Medulla oblongata (tissue), 1 donor: ENCODE results near the gene DOCK8.

Experiments
- DNase-seq: peaks from one replicate; pipeline ENCODE4 v3.0.0-alpha.2; 2015; ENCODE audit errors: extremely low spot score

The DOCK8 gene

DNA sequence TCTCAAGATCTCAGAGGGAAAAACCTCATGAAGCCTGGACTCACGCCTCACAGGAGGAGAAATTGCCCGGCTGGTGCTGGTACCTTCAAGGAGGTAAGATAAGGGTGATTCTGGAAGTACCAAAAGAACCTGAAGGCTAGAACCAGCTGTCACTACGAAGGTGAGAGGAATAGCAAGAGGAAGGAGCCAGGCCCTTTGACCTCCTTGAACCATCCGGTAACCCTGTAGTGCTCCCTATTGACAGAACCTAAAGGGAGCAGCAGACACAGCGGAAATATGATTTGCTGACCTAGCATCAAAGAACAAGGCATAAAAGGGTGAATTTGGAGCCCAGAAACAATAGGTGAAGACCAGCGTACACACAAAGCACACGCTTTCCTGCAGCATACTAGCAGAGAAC lies 92.2 kb downstream of the DOCK8 start:
- no peak for DNase-seq

DNA sequence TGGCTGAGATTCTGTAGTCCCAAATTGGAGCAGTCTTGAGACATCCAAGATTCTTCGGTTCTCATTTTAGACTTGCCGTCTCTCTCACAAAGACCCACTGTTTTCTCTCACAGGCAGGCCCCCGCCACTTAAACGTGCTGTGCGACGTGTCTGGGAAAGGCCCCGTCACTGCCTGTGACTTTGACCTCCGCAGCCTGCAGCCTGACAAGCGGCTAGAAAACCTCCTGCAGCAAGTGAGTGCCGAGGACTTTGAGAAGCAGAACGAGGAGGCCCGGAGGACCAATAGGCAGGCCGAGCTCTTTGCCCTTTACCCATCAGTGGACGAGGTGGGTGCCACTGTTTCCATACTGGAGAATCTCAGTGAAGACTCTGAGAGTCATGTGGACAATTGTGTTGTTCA lies 97.2 kb downstream of the DOCK8 start:
- DNase-seq: no peak

DNA sequence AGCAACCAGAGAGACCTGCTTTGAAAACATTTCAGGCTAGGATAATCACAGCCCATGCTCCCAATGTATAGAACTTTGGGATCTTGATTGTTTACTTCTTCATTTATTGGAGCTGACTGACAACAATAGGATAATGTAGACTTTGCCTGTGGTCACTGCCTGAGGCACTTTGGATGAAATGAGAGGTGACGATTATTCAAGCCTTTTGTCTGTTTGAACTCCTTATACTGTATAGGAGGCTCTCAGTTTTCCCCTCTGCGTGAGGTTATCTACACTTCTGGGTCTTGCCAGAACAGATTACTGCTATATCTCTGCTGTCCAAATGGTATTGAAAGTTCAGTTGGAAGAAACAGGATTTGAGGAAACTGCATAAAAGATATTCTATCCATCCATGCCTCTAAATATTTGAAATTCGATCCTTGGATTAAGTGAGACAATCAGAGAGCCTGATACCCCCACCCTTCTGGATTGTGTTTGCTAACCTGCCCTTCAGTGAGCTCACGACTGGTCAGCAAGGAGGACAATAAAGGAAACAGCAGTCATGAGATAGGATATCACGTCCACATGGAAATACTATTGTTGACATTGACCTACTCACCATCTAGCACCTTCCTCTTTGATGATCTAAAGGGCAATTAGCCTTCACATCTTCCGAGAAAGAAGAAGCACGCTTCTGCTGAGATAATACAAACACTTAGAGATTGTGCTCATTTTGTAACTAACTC lies 98.1 kb downstream of the DOCK8 start:
- no peak for DNase-seq

DNA sequence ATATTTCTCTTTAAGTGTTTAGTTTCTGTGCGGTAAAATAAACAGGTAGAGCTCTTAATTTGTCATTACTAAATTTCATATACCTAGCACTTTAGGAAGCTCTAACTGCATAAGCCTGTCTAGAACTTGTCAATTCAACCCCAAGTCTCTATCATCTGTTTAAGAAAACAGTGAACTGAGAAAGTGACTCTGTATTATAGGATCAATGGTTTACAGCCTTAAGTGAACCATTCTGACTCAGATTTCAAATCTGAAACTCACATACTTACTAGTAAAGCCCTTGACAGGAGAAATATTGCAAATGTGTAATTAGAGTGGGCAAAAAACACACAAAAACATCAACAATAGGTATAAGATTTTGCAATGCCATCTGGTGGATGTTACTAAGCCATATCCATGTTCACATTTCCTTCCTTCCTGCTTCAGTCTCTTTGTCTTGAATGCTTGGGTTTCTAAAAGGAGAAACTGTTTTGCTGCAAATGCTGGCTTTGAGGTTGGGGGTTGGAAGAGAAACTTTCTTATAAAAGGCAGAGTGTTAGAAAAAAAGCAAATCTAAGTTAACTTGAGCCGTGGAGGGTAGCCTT lies 101.8 kb downstream of the DOCK8 start:
- DNase-seq: no peak

DNA sequence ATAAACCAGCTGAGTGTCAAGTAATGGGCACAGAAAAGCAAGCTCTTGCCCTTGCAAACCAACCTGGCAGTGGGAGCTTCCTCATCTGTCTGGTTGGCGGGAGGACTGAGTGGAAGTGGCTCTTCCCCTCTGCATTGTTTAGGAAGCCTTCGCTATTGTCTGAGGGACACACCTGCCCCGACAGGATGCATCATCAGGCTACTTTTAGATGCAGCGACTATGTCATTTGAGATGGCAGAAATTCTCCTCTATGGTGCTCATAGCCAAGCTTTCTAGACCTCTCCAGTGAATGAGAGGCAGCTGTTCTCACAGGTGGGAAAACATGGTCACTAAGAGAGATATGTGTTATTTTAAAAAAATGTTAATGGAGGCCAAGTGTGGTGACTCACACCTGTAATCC lies 104.0 kb downstream of the DOCK8 start:
- DNase-seq: no peak

DNA sequence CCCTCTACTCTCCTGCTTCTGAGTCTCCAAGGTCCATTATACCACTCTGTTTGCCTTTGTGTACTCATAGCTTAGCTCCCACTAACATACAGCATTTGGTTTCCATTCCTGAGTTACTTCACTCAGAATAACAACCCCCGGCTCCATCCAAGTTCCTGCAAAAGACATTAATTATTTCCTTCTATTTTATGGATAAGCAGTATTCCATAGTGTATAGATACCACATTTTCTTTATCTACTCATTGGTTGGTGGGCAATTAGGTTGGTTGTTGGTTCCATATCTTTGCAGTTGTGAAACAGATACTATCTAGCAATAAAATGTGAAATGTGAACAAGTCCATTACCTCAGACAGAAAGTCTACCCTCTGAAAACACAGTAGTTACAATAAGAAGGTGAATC lies 110.3 kb downstream of the DOCK8 start:
- no peak for DNase-seq

DNA sequence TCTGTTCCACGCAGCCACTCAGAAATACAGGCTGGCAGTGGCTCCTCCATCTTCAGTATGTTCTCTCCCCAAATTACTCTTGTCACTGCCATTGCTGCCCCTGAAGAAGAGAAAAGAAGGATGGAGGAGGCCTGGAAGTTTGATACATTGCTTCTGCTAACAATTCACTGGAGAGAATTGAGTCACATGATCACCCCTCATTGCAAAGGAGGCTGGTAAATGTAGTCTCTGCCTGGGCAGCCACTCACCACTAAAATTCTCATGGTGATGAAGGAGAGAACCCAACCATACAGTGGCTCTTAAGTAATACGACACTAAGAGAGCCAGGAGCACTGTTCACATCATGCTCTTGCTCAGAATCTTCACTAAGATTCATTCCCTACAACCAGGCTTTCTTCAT lies 112.0 kb downstream of the DOCK8 start:
- no peak for DNase-seq

DNA sequence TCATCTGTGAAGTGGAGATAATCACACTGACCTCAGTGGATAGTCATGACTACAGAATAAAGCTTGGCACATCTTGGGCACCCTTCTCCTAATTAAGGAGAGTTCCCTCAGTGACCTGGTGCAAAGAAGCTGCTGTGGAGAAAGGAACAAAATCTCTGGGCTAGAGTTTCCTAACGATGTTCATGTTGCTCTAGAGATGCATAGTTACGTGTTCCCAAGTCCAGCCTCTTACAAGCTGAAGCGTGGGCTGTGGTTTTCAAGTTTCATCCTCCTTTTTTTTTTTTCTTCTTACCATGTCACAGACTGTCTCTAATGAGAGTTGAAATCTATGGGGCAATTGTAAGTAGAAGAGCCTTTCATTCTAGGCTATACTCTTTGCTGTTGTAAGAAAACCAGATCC lies 113.8 kb downstream of the DOCK8 start:
- no peak for DNase-seq

DNA sequence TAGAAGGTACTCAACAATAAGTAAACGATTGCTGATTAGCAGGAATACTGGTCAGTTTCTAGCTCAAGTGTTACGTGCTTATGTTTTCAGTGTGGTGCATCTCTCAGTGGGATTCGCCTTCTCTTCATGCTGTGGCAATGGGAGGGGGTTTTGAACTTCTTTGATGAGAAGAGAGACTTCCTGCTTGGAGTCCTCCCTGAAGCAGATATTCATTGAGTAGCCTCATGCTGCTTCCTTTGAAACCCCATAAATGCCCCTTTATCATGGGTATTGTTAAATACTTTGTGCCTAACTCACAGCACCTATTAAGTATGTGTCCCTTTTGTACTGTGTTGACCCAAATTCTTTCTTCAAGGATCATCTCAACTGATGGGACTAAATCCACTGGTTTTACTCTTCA lies 116.5 kb downstream of the DOCK8 start:
- no peak for DNase-seq

DNA sequence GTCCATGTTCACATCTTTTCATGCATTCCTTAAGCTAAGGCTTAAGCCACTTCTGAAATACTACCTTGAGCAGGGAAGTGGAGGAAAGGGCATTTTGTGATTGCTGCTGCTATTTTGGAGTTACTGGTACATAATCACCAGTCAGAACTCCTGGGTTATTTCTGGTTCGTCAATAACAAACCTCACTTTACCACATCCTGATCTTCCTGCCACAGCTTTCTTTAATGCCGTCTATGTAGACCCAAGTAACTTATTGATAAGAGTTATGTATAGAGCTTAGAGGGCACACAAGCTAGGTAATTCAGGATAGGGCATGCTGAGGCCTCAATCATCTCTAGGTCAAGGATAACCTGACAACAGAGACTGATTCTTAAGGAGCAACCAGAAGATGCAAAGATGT lies 120.7 kb downstream of the DOCK8 start:
- DNase-seq: no peak

DNA sequence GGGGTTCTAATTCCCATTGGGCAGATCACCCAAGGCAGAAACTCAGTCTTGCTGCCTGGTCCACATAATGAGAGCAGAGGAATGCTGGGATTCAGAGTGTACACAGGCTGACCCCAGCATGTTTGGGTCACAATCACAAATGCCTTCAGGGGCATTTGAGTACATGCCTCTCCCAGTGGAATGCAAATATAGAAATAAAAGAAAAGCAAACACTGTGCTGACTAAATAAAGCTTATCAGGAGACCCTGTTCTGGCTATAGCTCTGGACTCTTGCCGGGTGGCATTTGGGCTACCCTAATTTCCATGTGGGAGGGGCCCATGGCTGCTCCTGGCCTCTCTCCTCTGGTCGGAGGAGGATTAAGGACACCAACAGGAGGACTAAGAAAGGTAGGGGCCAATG lies 121.4 kb downstream of the DOCK8 start:
- DNase-seq: no peak

DNA sequence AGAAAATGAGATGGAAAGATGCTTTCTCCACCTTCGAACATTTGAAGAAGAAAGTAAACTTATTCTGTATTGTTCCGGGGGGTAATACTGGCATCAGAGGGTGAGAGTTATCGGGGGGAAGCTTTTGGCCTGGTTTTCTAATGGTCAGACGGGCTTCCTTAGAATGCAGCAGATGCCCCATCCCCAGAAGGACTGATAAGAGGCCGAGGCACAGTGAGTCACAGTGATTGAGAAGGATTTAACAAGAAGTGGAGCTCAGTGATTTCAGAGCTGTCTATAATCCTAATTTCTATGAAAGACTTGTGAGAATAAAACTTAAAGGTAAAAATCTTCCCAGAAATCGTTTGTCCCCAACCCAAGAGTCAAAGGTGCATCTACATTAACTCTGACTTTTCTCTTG lies 123.9 kb downstream of the DOCK8 start:
- no peak for DNase-seq

DNA sequence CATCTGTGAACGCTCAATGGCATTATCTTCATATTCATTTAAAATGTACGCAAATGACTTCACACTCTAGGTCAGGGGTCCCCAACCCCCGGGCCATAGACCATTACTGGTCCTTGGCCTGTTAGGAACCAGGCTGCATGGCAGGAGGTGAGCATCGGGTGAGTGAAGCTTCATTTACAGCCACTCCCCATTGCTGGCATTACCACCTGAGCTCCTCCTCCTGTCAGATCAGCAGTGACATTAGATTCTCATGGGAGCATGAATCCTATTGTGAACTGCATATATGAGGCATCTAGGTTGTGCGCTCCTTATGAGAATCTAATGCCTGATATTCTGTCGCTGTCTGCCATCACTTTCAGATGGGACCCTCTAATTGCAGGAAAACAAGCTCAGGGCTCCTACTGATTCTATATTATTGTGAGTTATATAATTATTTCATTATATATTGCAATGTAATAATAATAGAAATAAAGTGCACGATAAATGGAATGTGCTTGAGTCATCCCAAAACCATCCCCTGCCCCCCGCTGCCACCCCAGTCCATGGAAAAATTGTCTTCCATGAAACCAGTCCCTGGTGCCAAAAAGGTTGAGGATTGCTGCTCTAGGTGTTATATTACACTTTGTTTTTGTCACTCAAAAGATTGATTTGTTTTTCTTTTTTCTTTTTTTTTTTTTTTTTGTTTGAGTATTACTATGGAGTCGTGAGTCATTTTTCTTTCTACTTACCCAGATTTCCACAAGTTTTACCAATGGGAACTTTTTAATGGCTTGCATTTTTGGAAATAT lies 127.2 kb downstream of the DOCK8 start:
- DNase-seq: no peak

DNA sequence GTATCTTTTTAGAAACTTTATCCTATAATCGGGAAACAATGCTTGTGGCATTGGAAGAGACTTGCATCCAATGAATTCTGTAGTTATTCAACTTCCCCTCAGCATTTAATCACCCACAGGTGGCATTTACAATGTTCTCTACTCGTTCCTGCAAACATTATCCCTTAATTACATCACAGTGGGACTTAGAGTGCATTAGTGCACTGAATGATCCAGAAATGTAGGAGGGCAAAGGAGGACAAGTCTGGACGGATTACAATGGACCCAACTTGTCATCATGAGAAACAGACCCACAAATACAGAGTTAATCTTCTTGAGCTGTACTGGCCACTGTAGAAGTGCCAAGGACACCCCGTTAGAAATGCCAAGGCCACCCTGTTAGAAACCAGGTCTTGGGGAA lies 129.1 kb downstream of the DOCK8 start:
- no peak for DNase-seq

DNA sequence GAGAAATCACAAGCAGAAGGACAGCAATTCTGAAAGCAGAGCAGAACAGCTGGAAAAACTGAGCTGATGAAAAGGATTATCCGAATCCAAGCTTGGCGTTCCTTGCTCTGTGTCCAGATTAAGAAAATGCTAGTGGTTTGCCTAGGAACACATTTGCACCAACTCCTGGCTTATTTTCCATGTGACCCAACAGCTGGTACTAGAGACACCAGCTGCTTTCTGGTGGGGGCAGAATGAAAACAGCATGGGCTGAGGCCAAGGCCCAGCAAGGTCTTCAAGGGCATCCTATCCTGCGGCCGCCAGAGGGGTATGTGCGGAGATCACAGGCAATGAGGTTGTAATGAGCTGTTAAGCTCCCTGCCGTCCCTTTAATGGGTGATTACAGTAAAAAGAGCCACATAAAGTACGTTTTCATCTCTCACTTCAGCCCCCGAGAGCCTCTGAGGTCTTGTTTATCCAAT lies 131.5 kb downstream of the DOCK8 start:
- DNase-seq: no peak

DNA sequence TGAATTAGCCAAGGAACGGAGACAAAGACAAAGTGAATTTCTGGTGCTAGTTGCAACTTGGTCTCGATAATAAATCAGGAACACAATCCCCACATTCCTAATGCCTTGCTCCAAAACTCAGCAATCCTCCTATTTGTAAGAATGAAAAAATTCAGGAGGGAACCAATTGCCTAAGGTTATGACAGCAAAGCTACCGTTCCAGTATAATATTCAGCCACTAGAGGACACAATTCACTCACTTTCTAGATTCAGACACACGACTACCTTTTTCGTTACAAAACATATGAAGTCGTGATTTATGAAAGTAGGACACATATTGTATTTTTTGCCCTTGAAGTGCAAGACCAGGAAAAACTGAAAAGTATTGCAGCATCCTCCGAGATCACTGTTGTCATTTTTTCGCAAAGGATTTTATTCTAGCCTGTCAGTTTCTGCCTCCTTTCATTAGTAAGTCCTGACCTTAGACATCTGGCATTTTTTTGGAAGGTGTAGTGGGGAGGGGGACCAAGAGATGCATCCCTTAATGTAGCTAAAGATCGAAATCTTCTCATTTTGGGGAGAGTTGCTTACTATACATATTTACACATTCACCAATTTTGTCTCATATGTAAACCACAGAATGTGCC lies 133.1 kb downstream of the DOCK8 start:
- peak; percentile 57 for DNase-seq

DNA sequence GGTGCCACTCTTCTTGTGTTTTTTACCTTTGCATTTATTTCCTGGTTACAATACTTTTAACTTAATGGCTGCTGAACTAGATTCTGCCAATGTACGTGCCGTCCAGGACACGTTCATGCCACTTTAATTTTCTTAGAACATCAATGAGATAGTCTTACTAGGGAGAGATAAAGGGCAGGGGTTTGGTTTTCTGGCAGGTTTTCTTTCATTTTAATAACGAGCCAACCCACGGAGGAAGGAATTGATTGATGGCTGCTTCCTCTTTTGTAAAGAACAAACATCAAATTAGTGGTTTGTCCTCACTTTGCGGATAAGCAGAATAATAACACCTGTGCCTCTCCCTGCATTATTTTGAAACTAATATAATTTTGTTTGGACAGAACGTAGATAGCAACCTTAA lies 135.7 kb downstream of the DOCK8 start:
- no peak for DNase-seq

DNA sequence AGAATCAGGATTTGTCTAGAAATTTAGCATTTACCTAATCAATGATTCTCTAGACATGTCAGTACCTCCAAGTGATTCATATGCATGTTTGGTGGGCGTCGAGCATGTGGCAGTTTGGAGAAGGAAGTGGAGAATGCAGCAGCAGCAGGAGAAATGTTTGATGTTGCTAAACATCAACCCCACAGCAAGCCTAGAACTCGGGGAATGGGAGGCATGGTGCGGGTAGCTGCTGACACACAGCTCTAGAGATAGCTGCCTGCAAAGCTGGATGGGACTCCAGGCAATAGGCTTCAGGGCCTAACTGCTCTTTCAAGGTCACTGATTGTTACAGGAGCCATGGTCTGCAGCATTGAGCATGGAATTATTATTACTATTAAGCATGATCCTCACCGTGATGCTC lies 137.3 kb downstream of the DOCK8 start:
- no peak for DNase-seq

DNA sequence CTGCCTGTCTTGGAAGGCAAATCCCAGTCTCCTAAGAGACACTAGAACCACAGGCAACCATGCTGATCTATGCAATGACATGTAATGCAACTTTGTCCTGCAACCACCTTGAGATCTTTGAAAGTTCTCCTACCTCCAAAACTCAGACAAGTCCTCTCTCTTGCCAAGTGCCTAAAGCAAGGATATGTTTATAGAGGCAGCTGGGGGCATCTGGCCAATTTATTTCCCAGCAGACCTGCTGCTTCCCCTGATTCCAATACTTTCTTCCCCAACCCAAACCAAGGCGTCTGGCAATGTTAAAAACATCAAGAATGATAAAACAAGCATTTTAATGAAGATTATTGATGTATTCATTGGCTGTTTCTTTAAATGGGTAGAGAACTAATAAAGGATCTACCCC lies 138.4 kb downstream of the DOCK8 start:
- no peak for DNase-seq

DNA sequence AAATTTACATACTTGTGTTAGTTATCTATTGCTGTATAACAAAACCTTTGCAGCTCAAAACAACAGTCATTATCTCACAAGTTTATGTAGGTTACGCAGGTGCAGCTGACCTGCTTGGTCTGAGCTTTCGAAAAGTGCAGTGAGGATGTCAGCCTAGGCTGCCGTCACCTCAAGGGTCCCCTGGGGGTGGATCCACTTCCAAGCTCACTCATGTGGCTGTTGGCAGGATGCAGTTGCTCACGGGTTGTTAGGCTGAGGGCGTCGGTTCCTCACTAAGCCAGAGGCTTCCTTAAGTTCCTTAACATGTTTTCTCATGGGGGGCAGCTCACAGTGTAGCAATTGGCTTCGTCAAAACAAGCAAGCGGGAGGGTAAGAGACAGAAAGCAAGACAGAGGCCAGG lies 139.8 kb downstream of the DOCK8 start:
- no peak for DNase-seq

DNA sequence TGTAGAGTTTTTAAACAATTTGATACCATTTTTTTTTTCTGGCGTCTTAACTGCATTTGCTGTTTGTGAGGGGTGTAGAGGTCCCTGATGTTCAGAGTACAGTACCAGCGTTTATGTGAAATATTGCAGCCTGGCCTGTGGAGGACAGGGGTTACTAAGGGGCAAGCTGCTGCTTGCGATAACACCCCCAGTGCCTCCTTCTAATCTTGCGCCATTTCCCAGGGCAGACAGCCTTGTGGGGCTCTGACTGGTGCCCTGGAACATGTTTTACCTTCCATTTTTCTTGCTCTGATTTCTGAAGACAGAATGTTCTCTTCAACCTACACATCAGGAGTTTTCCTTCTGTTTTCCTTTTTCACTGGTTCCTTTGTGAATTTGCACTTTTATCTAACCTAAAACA lies 142.9 kb downstream of the DOCK8 start:
- DNase-seq: no peak

DNA sequence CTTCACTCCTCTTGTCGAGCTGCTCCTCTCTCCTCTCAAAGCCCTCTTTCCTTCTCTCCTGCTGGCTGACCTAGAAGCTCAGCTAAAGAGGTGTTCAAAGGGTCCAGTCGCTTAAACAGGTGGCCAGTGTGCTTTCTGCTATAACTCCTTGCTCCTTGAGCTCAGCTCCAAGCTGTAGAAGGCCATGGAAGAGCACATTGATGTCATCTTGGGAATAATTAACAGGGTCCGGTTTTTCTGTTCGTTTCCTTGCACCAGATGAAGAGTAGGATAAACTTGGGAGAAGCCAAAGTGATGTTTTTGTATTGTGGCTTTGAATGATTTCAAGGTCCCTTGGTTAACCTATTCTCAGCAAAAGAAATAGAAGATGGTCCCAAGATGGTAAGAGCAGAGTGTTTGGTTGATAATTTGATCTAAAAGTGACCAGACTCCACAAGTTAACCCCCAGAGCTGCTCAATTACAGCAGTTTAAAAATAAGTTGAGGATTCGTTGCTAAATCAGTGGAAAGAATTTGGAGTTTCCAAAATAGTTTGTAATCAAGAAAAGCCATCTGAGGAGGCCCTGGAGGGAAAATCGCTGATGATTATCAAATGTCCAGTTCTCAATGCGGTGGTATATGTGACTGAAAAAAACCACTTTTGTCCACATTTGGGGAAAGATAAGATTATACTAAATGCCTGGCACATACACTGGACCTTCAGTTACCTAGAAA lies 148.1 kb downstream of the DOCK8 start:
- no peak for DNase-seq
